ENCODE results near the gene LRRC4C.

GRCh38 chr11:40381481-40381880 lies 1078.0 kb downstream of the LRRC4C start:
- no peak for TF ChIP-seq CTCF (IDR thresholded peaks at IDR 0.05)
- TF ChIP-seq REST (IDR thresholded peaks at IDR 0.05; ENCODE audit: insufficient read depth in 1 of 2, low read depth in 2 of 2, low read length in 1 of 2), result no peak
- TF ChIP-seq POLR2AphosphoS5 (IDR thresholded peaks at IDR 0.05; ENCODE audit: low read depth, low read length), result no peak
- TF ChIP-seq SIN3A (IDR thresholded peaks at IDR 0.05; ENCODE audit: borderline replicate concordance, insufficient read depth, low read depth, low read length), result no peak
- no peak for TF ChIP-seq TCF7L2 (IDR thresholded peaks at IDR 0.05; ENCODE audit: low read depth, low read length)

Measured in Panc1 (cell line).